HEK293 (cell line): ENCODE measurements around the gene THSD7A.

ENCODE experiments used
- CTCF ChIA-PET: fragments of 350-600 bp; formaldehyde crosslinking; extraction: SDS; loops from one replicate; lab custom pipeline; 2021; ENCODE audit warnings: antibody characterized with exemption; lab: Yijun Ruan, JAX
- POLR2A ChIA-PET: fragments of 300-600 bp; formaldehyde crosslinking; extraction: SDS; loops from one replicate; lab custom pipeline; 2020; ENCODE audit warnings: antibody characterized with exemption, inconsistent platforms; lab: Yijun Ruan, JAX
- H3K27ac ChIP-seq: fragments of 200-500 bp; sonication (Bioruptor generic); 2 replicates; pipeline ENCODE4 v1.5.1; 2014; ENCODE audit warnings: low read depth, low read length, control low read depth, inconsistent platforms; ENCODE audit errors: extremely low read depth
- H3K36me3 ChIP-seq, 2 experiments: fragments of 200-500 bp in 1 of 2; sonication (Bioruptor generic) in 1 of 2; 1 replicate in 1 of 2; 2 replicates in 1 of 2; pipeline ENCODE4 v1.5.1; 2014 to 2017; ENCODE audit warnings: inconsistent platforms in 2 of 2, low read length in 2 of 2; ENCODE audit not compliant: control insufficient read depth in 2 of 2, insufficient read depth in 1 of 2
- H3K4me1 ChIP-seq: fragments of 200-500 bp; sonication (Bioruptor generic); 2 replicates; pipeline ENCODE4 v1.5.1; 2014; ENCODE audit warnings: mild to moderate bottlenecking, low read length, inconsistent platforms; ENCODE audit not compliant: control insufficient read depth, insufficient read depth
- H3K4me3 ChIP-seq: 2 replicates; pipeline ENCODE4 v1.5.1; 2011; ENCODE audit warnings: low read depth, mild to moderate bottlenecking, control low read depth, low read length, moderate library complexity
- H3K9me3 ChIP-seq: fragments of 200-500 bp; sonication (Bioruptor generic); 2 replicates; pipeline ENCODE4 v1.5.1; 2014; ENCODE audit warnings: low read depth, low read length, inconsistent platforms; ENCODE audit not compliant: control insufficient read depth, insufficient read depth
- EGR2 ChIP-seq: fragments of 450-650 bp; formaldehyde crosslinking; IDR thresholded peaks from 2 replicates; pipeline ENCODE4 v1.5.1; 2016; ENCODE audit warnings: low read depth, missing biosample characterization, missing genetic modification characterization
- KLF16 ChIP-seq: fragments of 450-650 bp; formaldehyde crosslinking; IDR thresholded peaks from 2 replicates; pipeline ENCODE4 v1.5.1; 2017; ENCODE audit warnings: missing biosample characterization, missing genetic modification characterization
- PRDM1 ChIP-seq: fragments of 450-650 bp; formaldehyde crosslinking; IDR thresholded peaks from 2 replicates; pipeline ENCODE4; 2016; ENCODE audit warnings: missing biosample characterization, missing genetic modification characterization
- PRDM6 ChIP-seq: fragments of 450-650 bp; formaldehyde crosslinking; IDR thresholded peaks from 2 replicates; pipeline ENCODE4 v1.5.1; 2017; ENCODE audit warnings: missing biosample characterization, missing genetic modification characterization
- SALL2 ChIP-seq: fragments of 450-650 bp; formaldehyde crosslinking; IDR thresholded peaks from 2 replicates; pipeline ENCODE4 v1.5.0; 2017; ENCODE audit warnings: missing biosample characterization, mild to moderate bottlenecking, missing genetic modification characterization, borderline replicate concordance
- ZBTB48 ChIP-seq: fragments of 450-650 bp; formaldehyde crosslinking; IDR thresholded peaks from 2 replicates; pipeline ENCODE4 v1.5.1; 2016; ENCODE audit warnings: missing biosample characterization, missing genetic modification characterization
- ZBTB8A ChIP-seq: fragments of 450-650 bp; formaldehyde crosslinking; IDR thresholded peaks from 2 replicates; pipeline ENCODE4 v1.5.1; 2016; ENCODE audit warnings: missing biosample characterization, missing genetic modification characterization
- ZNF114 ChIP-seq: fragments of 450-650 bp; formaldehyde crosslinking; IDR thresholded peaks from 2 replicates; pipeline ENCODE4 v1.5.0; 2017; ENCODE audit warnings: missing biosample characterization, missing genetic modification characterization
- ZNF132 ChIP-seq: fragments of 450-650 bp; formaldehyde crosslinking; IDR thresholded peaks from 2 replicates; pipeline ENCODE4 v1.5.1; 2017; ENCODE audit warnings: missing biosample characterization, missing genetic modification characterization, borderline replicate concordance
- ZNF23 ChIP-seq: fragments of 450-650 bp; formaldehyde crosslinking; IDR thresholded peaks from 2 replicates; pipeline ENCODE4 v1.5.1; 2016; ENCODE audit warnings: missing biosample characterization, missing genetic modification characterization, borderline replicate concordance
- ZNF292 ChIP-seq: fragments of 450-650 bp; formaldehyde crosslinking; IDR thresholded peaks from 2 replicates; pipeline ENCODE4 v1.5.1; 2016; ENCODE audit warnings: low read depth, missing biosample characterization, missing genetic modification characterization, borderline replicate concordance
- ZNF423 ChIP-seq: fragments of 450-650 bp; formaldehyde crosslinking; IDR thresholded peaks from 2 replicates; pipeline ENCODE4 v1.5.1; 2016; ENCODE audit warnings: missing biosample characterization, missing genetic modification characterization
- ZNF521 ChIP-seq: fragments of 450-650 bp; formaldehyde crosslinking; IDR thresholded peaks from 2 replicates; pipeline ENCODE4 v1.5.1; 2017; ENCODE audit warnings: missing biosample characterization, mild to moderate bottlenecking, missing genetic modification characterization
- ZNF549 ChIP-seq: fragments of 450-650 bp; IDR thresholded peaks from 2 replicates; pipeline ENCODE4 v1.5.1; 2018; ENCODE audit warnings: missing biosample characterization, missing genetic modification characterization, mild to moderate bottlenecking, inconsistent platforms, moderate library complexity
- ZNF792 ChIP-seq: fragments of 450-650 bp; formaldehyde crosslinking; IDR thresholded peaks from 2 replicates; pipeline ENCODE4 v1.5.1; 2016; ENCODE audit warnings: missing biosample characterization, missing genetic modification characterization
- ZNF830 ChIP-seq: fragments of 450-650 bp; IDR thresholded peaks from 2 replicates; pipeline ENCODE4 v1.5.0; 2018; ENCODE audit warnings: missing biosample characterization, missing genetic modification characterization, low read depth, mild to moderate bottlenecking, moderate library complexity
- ZSCAN30 ChIP-seq: fragments of 450-650 bp; IDR thresholded peaks from 2 replicates; pipeline ENCODE4 v1.5.1; 2018; ENCODE audit warnings: missing biosample characterization, mild to moderate bottlenecking, missing genetic modification characterization, moderate library complexity
- TF ChIP-seq, protein P1 (sequence below): fragments of 450-650 bp; formaldehyde crosslinking; conservative IDR thresholded peaks from 2 replicates; pipeline ENCODE4 v1.5.1; 2016; ENCODE audit warnings: low read depth, missing biosample characterization, missing genetic modification characterization

The THSD7A gene

GRCh38 chr7:11516328-11516727, 315.7 kb downstream of the THSD7A start (continued):
- TF ChIP-seq, protein P1, sequence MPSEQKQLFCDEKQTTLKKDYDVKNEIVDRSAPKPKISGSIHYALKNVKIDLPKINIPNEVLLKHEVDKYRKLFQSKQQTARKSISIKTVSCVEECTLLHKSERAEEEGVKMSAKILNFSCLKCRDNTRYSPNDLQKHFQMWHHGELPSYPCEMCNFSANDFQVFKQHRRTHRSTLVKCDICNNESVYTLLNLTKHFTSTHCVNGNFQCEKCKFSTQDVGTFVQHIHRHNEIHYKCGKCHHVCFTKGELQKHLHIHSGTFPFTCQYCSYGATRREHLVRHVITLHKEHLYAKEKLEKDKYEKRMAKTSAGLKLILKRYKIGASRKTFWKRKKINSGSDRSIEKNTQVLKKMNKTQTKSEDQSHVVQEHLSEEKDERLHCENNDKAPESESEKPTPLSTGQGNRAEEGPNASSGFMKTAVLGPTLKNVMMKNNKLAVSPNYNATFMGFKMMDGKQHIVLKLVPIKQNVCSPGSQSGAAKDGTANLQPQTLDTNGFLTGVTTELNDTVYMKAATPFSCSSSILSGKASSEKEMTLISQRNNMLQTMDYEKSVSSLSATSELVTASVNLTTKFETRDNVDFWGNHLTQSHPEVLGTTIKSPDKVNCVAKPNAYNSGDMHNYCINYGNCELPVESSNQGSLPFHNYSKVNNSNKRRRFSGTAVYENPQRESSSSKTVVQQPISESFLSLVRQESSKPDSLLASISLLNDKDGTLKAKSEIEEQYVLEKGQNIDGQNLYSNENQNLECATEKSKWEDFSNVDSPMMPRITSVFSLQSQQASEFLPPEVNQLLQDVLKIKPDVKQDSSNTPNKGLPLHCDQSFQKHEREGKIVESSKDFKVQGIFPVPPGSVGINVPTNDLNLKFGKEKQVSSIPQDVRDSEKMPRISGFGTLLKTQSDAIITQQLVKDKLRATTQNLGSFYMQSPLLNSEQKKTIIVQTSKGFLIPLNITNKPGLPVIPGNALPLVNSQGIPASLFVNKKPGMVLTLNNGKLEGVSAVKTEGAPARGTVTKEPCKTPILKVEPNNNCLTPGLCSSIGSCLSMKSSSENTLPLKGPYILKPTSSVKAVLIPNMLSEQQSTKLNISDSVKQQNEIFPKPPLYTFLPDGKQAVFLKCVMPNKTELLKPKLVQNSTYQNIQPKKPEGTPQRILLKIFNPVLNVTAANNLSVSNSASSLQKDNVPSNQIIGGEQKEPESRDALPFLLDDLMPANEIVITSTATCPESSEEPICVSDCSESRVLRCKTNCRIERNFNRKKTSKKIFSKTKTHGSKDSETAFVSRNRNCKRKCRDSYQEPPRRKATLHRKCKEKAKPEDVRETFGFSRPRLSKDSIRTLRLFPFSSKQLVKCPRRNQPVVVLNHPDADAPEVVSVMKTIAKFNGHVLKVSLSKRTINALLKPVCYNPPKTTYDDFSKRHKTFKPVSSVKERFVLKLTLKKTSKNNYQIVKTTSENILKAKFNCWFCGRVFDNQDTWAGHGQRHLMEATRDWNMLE (tag by site-specific recombination), result no peak
- TF ChIP-seq ZNF830 (tag by site-specific recombination), result no peak

DNA sequence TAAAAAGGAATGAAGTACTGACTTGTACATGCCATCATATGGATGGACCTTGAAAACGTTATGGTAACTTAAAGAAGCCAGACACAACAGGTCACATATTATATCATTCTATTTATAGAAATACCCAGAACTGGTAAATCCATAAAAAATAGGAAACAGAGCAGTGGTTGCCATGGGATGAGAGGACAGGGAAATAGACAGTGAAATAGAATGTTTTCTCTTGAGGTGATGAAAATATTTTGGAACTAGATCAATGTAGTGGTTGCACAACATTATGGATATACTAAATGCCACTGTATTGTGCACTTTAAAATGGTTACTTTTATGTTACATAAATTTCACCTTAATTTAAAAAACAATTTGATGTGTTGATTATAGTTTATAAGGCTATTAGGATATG, 318.5 kb downstream of the THSD7A start:
- ChIA-PET POLR2A (no interaction called here), CTCF (no interaction called here)
- no peak overlapping the region for H3K4me3 ChIP-seq
- H3K4me1 ChIP-seq, result no peaks in the 10 kb centered on the region
- no peaks in the 10 kb centered on the region for H3K36me3 ChIP-seq
- TF ChIP-seq SALL2 (no peak), ZSCAN30 (tag by site-specific recombination) (no peak), EGR2 (tag by site-specific recombination) (no peak), KLF16 (no peak), ZNF292 (tag by site-specific recombination) (no peak), ZNF549 (tag by site-specific recombination) (no peak), ZNF521 (no peak), ZNF114 (tag by site-specific recombination) (no peak), ZBTB48 (tag by site-specific recombination) (no peak), PRDM6 (tag by site-specific recombination) (no peak), PRDM1 (tag by site-specific recombination) (no peak), ZNF23 (tag by site-specific recombination) (no peak)
- H3K27ac ChIP-seq, result no peak overlapping the region
- no peaks in the 10 kb centered on the region for H3K9me3 ChIP-seq

DNA sequence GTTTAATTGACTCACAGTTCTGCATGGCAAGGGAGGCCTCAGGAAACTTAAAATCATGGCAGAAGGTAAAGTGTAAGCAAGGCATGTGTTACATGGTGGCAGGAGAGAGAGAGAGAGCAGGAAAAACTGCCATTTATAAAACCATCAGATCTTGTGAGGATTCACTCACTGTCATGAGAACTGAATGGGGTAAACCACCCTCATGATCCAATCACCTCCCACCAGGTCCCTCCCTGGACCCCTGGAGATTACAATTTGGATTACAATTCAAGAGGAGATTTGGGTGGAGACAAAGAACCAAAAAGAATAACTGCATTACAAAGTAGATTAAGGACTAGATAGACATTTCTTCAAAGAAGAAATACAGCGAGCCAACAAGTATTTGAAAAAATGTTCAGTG, 324.1 kb downstream of the THSD7A start:
- no peak for TF ChIP-seq ZNF132 (tag by site-specific recombination)
- TF ChIP-seq ZNF792 (tag by site-specific recombination), result no peak
- TF ChIP-seq ZBTB8A (tag by site-specific recombination), result no peak
- TF ChIP-seq PRDM1 (tag by site-specific recombination), result no peak
- TF ChIP-seq ZNF423, result no peak
- TF ChIP-seq, protein P1 (tag by site-specific recombination), result no peak
- no peaks in the 10 kb centered on the region for H3K9me3 ChIP-seq
- H3K36me3 ChIP-seq, result no peaks in the 10 kb centered on the region
- ChIA-PET CTCF (no interaction called here), POLR2A (no interaction called here)
- no peaks in the 10 kb centered on the region for H3K4me1 ChIP-seq
- H3K27ac ChIP-seq, result no peak overlapping the region
- no peak overlapping the region for H3K4me3 ChIP-seq
